Prostate gland (tissue), 2 donors: ENCODE data around the gene DDN. TPM values are rescaled to one million over a fixed set of nuclear protein-coding genes. Genes with fewer than 3 reads are reported as not detected.

Experiments used
- DNase-seq: peaks from one replicate; pipeline ENCODE4 v3.0.0-alpha.2; 2019; ENCODE audit warnings: low spot score
- H3K27ac ChIP-seq, 2 donors: fragments of 200-600 bp; sonication (generic); 2 replicates each; pipeline ENCODE4 v1.5.1; 2017 to 2019
- H3K27me3 ChIP-seq: fragments of 200-600 bp; sonication (generic); replicated peaks from 2 replicates; pipeline ENCODE4 v1.5.1; 2019; ENCODE audit not compliant: insufficient read depth
- H3K36me3 ChIP-seq, 2 donors: fragments of 200-600 bp; sonication (generic); 1 replicate in 1 of 2; 2 replicates in 1 of 2; pipeline versions ENCODE4 v1.5.1 to v1.8.1; 2017 to 2019
- H3K4me1 ChIP-seq: fragments of 200-600 bp; sonication (generic); replicated peaks from 2 replicates; pipeline ENCODE4 v1.5.1; 2019
- H3K4me3 ChIP-seq, 2 donors: fragments of 200-600 bp; sonication (generic); 2 replicates each; pipeline ENCODE4 v1.5.1; 2017 to 2019
- H3K9me3 ChIP-seq: fragments of 200-600 bp; sonication (generic); 2 replicates; pipeline ENCODE4 v1.5.1; 2017
- POLR2A ChIP-seq: fragments of 450-650 bp; IDR thresholded peaks from one replicate; pipeline ENCODE4 v1.6.1; 2016; ENCODE audit warnings: antibody characterized with exemption, mild to moderate bottlenecking
- POLR2AphosphoS5 ChIP-seq: sonication (generic); formaldehyde crosslinking; IDR thresholded peaks from one replicate; pipeline ENCODE4 v1.6.1; 2017; ENCODE audit warnings: antibody characterized with exemption
- WGBS: methylation state at CpG from one replicate; pipeline ENCODE4 v1.1.5; 2018; 5-methylcytosine and 5-hydroxymethylcytosine counted together
- intact Hi-C: fragments of 100-400 bp; cut with DNase I; formaldehyde crosslinking; loops from one replicate; pipeline ENCODE4 v1.14.2; 2022
- total RNA-seq, 2 donors: library from RNA; depleted of rRNA; stranded (reverse); fragments of >200 nt; gene quantifications; one replicate each; pipeline ENCODE4 v1.1.0, GENCODE V29; 2016
- TF ChIP-seq, protein P1 (sequence below), 4 experiments: fragments of 200-600 bp in 2 of 4; fragments of 450-650 bp in 2 of 4; sonication (generic) in 2 of 4; IDR thresholded peaks; 1 replicate in 3 of 4; 2 replicates in 1 of 4; pipeline ENCODE4 v1.5.1; 2016 to 2019; ENCODE audit warnings: antibody characterized with exemption in 4 of 4, mild to moderate bottlenecking in 2 of 4, moderate library complexity in 2 of 4

DDN gene
- total RNA-seq, 2 donors from 2014 or later, result 1.0 TPM; not detected in 1

DNA sequence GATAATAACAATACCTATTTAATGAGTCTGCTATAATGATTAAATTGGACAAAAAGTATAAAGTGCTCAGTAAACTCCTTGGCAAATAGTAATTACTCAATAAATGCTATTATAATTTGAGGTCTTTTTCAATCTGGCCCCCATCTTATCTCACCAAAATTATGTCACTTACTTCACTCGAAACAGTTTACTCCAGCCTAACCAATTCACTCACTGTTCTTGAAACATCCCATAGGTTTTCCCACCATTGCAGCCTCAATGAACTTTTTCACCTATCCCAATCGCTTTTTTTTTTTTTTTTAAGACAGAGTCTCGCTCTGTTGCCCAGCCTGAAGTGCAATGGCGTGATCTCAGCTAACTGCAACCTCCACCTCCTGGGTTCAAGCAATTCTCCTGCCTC, 36.9 kb upstream of the DDN start:
- Histone ChIP-seq H3K27ac (no peak overlapping the region), H3K4me1 (no peaks in the 10 kb centered on the region), H3K4me3 (no peak overlapping the region), H3K9me3 (no peaks in the 10 kb centered on the region), H3K27me3 (no peaks in the 10 kb centered on the region), H3K36me3 (peaks cover 7 to 48% of the 10 kb centered on the region in 2 donors)
- DNase-seq, result no peak
- 88% methylated on average over 4 of the region's 4 CpGs for WGBS
- no peak for TF ChIP-seq POLR2AphosphoS5
- TF ChIP-seq POLR2A, result no peak
- TF ChIP-seq, protein P1, sequence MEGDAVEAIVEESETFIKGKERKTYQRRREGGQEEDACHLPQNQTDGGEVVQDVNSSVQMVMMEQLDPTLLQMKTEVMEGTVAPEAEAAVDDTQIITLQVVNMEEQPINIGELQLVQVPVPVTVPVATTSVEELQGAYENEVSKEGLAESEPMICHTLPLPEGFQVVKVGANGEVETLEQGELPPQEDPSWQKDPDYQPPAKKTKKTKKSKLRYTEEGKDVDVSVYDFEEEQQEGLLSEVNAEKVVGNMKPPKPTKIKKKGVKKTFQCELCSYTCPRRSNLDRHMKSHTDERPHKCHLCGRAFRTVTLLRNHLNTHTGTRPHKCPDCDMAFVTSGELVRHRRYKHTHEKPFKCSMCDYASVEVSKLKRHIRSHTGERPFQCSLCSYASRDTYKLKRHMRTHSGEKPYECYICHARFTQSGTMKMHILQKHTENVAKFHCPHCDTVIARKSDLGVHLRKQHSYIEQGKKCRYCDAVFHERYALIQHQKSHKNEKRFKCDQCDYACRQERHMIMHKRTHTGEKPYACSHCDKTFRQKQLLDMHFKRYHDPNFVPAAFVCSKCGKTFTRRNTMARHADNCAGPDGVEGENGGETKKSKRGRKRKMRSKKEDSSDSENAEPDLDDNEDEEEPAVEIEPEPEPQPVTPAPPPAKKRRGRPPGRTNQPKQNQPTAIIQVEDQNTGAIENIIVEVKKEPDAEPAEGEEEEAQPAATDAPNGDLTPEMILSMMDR (IDR thresholded peaks at IDR 0.05), result no peak
- intact Hi-C loops, result no loop called here

DNA sequence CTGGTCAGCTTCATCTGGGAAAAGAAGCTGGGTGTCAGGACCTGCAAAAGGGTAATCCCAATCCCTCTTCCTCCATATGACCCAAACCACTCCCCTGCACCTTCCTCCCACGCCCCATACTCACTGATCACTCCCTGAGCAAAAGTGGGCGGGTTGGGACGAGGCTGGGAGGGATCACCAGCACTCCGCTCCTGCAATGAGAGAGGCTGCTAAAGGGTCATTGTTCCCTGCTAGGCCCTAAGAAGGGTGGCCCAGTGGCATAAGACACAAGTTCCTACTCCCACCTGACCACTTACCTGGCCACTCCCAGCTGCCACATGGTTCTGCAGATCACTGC, 35.1 kb upstream of the DDN start:
- Histone ChIP-seq H3K27ac (no peak overlapping the region), H3K9me3 (no peaks in the 10 kb centered on the region), H3K4me3 (no peak overlapping the region), H3K27me3 (no peaks in the 10 kb centered on the region), H3K36me3 (peaks cover 0 to 32% of the 10 kb centered on the region in 2 donors), H3K4me1 (no peaks in the 10 kb centered on the region)
- intact Hi-C loops, result no loop called here
- WGBS, result 81% methylated on average over 4 of the region's 4 CpGs
- TF ChIP-seq POLR2AphosphoS5 (no peak), POLR2A (no peak)
- TF ChIP-seq, protein P1 (IDR thresholded peaks at IDR 0.05), result no peak
- DNase-seq, result no peak

DNA sequence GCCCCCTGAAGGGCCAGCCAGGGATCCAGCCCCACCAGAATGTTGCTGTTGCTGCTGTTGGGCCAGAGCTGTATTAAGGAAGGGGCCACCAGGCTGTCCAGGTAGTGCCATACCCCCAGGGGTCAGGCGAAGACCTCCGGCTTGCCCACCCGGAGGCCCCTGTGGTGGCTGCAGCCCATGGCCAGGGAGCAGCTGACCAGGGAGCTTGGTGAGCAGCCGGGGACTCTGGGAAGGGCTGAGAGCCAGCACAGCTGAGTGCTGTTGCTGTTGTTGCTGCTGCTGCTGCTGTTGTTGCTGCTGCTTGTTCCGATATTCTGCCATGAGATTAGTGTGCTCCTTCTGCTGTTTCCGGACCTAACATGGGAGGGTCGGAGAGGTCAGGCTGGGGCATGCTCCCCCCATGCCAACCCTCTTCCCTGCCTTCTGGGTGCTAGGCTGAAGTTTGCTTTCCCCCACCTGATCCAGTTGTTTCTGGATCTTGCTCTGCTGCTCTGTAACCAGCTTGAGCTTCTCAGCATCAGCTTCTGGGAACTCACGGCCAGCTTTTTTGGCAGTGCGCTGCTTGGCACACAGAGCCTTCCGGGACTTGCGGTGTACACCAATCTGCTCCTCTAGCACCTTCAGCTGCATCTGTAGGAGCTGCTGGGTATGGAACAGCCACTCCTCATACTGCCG, 34.6 kb upstream of the DDN start:
- H3K27ac ChIP-seq, result no peak overlapping the region
- WGBS, result 72% methylated on average over 12 of the region's 12 CpGs
- no peaks in the 10 kb centered on the region for H3K9me3 ChIP-seq

DNA sequence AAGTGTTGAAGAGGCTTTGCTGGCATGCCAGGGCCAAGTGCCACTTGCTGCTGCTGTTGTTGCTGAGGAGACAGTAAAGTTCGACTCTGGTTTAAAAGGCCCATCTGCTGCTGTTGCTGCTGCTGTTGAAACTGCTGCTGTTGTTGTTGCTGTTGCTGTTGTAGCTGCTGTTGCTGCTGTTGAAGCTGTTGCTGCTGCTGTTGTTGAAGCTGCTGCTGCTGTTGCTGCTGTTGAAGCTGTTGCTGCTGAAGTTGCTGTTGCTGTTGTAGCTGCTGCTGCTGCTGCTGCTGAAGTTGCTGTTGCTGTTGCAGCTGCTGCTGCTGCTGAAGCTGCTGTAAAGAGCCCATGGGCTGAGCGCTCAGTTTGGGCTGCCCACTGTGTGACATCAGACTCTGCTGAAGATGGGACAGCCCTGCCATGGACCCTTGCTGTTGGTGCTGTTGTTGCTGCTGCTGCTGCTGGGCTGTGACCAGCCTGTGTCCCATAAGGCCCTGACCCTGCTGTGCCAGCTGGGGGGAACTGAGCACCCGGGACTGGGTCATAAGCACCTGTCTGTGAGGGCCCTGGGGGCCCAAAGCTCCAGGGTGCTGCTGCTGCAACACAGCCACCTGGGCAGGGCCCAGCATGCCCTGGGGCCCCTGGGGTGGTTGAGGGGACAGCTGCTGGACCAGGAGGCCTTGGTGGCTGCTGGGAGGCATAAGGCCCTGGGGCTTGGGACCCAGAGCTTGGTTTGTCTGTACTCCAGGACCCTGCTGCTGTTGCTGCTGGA, 33.7 kb upstream of the DDN start:
- H3K4me3 ChIP-seq, result no peak overlapping the region
- H3K9me3 ChIP-seq, result no peaks in the 10 kb centered on the region
- no peak for DNase-seq
- WGBS, result 73% methylated on average over 3 of the region's 3 CpGs
- no peak overlapping the region for H3K27ac ChIP-seq
- no peak for TF ChIP-seq POLR2AphosphoS5
- no peak for TF ChIP-seq POLR2A
- TF ChIP-seq, protein P1 (IDR thresholded peaks at IDR 0.05), result no peak
- H3K36me3 ChIP-seq, result peaks cover 3 to 23% of the 10 kb centered on the region in 2 donors
- intact Hi-C loops, result no loop called here
- H3K27me3 ChIP-seq, result no peaks in the 10 kb centered on the region
- H3K4me1 ChIP-seq, result no peaks in the 10 kb centered on the region

More for the DNA sequence above, 34.6 kb upstream of the DDN start:
- no peak for DNase-seq
- Histone ChIP-seq H3K27me3 (no peaks in the 10 kb centered on the region), H3K4me3 (no peak overlapping the region), H3K36me3 (peaks cover 0 to 28% of the 10 kb centered on the region in 2 donors), H3K4me1 (no peaks in the 10 kb centered on the region)
- TF ChIP-seq POLR2AphosphoS5 (no peak), POLR2A (no peak)
- TF ChIP-seq, protein P1 (IDR thresholded peaks at IDR 0.05), result no peak
- intact Hi-C loops, result no loop called here
